H7 (cell line): ENCODE measurements around the gene FBXW8. TPM values are rescaled to one million over a fixed set of nuclear protein-coding genes. Genes with fewer than 3 reads are reported as not detected.

Experiments used
- DNase-seq: peaks from one replicate; pipeline ENCODE4 v3.0.0; 2012
- H3K27me3 ChIP-seq: 2 replicates; pipeline ENCODE4 v1.6.0; 2011; ENCODE audit warnings: mild to moderate bottlenecking, low read length; ENCODE audit not compliant: control insufficient read depth, insufficient read depth
- H3K36me3 ChIP-seq: replicated peaks from 2 replicates; pipeline ENCODE4 v1.5.1; 2011; ENCODE audit warnings: low read length; ENCODE audit not compliant: control insufficient read depth, insufficient read depth
- H3K4me3 ChIP-seq: 2 replicates; pipeline ENCODE4 v1.5.1; 2011; ENCODE audit warnings: low read depth, mild to moderate bottlenecking, control low read depth, low read length, moderate library complexity; ENCODE audit not compliant: insufficient read depth
- total RNA-seq: library from RNA; depleted of rRNA; stranded (reverse); fragments of >200 nt; shearing (Covaris generic); gene quantifications from 2 replicates; pipeline ENCODE4 v1.2.3, GENCODE V29; 2014

Gene FBXW8
- total RNA-seq, 1 experiment from 2014 or later: 10.4 TPM

DNA sequence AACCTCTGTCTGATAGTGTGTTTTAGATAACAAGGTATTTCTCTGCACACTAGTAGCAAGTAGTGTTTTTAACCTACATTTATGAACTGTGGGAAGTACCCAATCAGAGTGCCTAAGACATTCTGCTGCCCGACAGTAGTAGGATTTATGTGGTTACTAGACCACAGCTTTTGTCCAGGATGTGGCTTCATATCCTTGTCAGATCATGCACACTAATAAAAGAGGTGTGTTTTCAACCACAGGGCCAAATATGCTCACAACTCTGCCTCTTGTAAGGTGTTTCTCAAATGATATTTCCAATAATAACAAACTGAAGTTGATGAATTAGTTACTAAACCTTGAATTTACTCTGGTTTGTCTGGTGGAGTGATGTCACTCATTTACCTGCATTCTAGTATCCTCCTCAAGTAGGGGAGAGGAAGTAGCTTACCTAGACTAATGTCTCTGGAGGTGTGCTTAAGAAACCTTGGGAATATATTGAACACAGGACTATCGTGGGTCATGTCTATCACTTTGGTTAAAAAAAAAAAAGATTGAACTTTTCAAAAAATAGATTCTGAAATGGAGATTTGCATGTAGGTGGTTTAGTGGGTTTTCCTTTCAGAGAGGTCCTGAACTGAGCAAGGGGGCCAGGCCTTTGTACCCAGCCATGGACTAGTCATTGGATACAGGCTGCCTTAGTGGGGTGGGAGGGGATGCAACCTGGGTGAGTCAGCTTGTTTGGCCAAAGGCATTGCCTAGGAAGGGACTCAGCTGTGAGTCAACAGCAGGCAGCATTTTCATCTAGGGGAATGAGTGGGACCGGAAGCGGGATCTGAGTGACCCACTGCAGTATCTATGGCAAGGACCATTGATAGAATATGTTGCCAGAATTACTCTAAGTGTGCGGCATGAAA, 14.1 kb downstream of the FBXW8 start:
- Histone ChIP-seq H3K27me3 (no peaks in the 10 kb centered on the region), H3K36me3 (peaks cover 1% of the 10 kb centered on the region), H3K4me3 (no peak overlapping the region)
- peak; percentile 41 for DNase-seq

DNA sequence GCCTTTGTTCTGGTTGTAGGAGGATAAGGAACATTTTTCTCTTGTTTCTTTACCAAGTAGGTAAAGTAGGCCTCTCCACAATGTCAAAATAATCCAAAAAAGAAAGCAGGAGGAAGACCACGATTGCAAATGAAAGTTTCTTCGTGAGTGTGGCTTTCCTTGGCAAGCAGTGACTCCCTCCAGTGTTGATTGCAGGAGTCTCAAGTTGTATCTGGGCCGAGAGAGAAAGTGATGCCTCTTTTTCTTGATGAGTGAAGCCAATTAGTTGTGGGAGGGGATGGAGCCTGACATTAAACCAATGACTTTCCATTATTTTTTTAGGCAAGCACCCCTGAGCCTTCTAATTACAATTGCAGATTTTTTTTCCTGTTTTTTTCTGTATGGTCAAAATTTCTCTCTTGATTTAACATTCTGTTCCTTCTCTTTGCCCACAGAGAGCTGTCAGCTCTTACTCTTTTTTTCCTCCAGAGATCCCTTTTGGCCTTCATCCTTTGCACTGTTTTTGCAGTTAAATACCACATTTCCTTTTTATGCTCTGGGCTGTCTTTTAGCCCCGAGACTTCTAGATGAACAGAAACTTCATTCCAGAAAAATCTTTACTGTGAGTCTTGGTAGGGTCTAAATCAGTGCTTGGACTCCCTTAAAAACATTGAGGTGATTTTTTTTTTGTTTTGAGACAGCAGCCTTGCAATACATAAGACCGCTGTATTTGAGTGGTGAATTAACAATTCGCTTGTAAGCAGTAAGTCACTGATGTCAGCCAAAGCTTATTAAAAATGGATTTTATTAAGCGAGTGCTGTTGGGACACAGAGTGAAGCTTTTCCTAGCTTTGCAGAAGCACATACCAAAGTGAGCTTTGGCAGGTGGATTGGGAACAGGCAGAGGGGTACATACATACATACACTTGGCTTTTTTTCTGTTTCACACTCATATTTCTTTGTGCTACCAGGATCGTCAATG, 15.8 kb downstream of the FBXW8 start:
- H3K36me3 ChIP-seq: peaks cover 1% of the 10 kb centered on the region; the same call in 1 of the 2 replicates
- DNase-seq: no peak
- no peak overlapping the region for H3K4me3 ChIP-seq
- no peaks in the 10 kb centered on the region for H3K27me3 ChIP-seq

DNA sequence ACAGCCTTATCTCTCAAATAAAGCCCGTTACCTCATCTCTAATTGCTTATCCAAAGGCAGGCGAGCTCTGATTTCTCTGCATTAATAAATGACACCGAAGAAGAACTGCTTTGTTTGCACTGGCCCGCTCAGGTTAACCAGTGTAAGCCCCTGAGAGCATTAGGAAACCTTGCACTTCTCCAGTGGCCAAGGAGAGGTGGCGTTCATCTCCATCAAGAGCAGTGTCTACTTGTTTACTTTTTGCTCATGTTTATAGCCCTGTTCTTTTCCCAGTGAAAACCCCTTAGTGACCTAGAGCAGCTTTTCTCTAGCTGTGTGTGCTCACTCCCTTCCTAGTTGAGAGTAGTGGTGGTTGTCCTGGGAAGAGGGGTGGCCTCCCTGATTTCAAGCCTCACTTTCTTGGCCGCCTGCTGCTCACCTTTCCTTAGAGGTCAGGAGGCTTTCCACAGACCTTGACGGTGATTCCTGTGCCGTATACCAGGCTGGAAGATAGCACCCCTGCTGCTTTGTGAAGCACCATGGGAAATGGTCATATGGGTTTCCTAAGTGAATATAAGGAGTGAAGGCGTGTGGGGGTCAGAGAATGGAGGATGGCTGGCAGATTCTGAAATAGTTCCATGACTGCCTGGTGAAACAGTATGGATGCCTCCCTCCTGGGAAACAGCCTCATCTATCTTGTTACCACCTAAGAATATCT, 16.6 kb downstream of the FBXW8 start:
- peaks cover 2% of the 10 kb centered on the region for H3K36me3 ChIP-seq
- DNase-seq: no peak
- no peak overlapping the region for H3K4me3 ChIP-seq
- H3K27me3 ChIP-seq: no peaks in the 10 kb centered on the region

DNA sequence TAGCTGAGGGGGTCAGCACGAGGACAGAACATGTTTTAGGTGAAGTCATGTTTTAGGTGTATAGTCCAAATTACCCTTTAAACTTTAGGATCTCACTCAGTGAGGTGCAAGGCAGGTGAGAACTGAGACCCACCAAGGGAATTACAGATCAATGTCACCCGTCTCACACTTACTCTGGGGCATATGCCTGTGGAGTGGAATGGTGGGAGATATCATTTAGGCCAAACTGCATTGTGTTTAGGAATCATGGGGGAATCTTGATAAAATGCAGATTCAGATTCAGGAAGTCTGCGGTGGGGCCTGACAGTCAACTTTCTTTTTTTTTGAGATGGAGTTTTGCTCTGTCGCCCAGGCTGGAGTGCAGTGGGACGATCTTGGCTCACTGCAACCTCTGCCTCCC, 17.8 kb downstream of the FBXW8 start:
- Histone ChIP-seq H3K27me3 (no peaks in the 10 kb centered on the region), H3K4me3 (no peak overlapping the region), H3K36me3 (peaks cover 2% of the 10 kb centered on the region)
- no peak for DNase-seq

DNA sequence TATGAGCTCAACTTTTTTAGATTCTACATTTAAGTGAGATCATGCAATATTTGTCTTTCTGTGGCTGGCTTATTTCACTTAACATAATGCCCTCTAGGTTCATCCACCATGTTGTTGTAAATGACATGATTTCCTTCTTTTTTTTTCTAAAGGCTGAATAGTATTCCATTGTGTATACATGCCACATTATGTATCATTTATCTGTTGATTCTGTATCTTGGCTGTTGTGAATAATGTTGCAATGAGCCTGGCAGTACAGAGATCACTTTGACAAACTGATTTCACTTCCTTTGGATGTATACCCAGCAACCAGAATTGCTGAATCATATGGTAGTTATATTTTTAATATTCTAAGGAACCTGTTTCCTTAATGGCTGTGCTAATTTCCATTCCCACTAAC, 19.1 kb downstream of the FBXW8 start:
- no peak for DNase-seq
- Histone ChIP-seq H3K36me3 (peaks cover 2% of the 10 kb centered on the region), H3K4me3 (no peak overlapping the region), H3K27me3 (no peaks in the 10 kb centered on the region)

DNA sequence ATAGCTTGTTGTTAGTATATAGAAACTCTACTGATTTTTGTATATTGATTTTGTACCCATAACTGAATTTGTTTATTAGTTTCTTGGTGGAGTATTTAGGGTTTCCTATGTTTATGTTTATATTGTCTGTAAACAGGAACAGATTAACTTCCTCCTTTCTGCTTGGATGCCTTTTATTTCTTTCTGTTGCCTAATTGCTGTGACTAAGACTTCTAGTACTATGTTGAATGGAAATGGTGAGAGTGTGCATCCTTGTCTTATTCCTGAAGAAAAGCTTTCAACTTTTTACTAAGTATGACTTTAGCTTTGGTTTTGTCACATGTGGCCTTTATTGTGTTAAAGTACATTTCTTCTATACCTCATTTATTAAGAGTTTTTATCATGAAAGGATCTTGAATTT, 20.9 kb downstream of the FBXW8 start:
- no peaks in the 10 kb centered on the region for H3K27me3 ChIP-seq
- H3K36me3 ChIP-seq: peaks cover 1% of the 10 kb centered on the region
- no peak for DNase-seq
- no peak overlapping the region for H3K4me3 ChIP-seq

DNA sequence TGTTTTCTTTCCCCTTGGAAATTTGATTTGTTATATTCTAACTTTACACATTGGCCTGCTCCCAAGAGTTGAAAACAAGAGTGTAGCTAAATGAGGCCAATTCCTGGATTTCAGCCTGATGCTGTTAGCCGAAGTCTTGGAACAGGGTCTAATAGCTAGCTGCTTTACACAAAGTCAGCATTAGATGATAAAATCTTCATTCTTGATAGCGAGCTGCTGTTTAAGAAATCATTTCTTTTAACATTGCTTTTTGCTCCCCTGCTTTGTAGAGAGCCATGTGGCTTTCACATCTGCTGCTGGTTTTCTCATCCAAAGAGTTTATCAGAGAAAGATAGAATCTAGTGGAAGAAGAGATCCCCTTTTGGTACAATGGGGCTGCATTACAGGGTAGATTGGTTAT, 22.3 kb downstream of the FBXW8 start:
- H3K36me3 ChIP-seq: peaks cover 1% of the 10 kb centered on the region
- no peaks in the 10 kb centered on the region for H3K27me3 ChIP-seq
- DNase-seq: no peak
- H3K4me3 ChIP-seq: no peak overlapping the region

DNA sequence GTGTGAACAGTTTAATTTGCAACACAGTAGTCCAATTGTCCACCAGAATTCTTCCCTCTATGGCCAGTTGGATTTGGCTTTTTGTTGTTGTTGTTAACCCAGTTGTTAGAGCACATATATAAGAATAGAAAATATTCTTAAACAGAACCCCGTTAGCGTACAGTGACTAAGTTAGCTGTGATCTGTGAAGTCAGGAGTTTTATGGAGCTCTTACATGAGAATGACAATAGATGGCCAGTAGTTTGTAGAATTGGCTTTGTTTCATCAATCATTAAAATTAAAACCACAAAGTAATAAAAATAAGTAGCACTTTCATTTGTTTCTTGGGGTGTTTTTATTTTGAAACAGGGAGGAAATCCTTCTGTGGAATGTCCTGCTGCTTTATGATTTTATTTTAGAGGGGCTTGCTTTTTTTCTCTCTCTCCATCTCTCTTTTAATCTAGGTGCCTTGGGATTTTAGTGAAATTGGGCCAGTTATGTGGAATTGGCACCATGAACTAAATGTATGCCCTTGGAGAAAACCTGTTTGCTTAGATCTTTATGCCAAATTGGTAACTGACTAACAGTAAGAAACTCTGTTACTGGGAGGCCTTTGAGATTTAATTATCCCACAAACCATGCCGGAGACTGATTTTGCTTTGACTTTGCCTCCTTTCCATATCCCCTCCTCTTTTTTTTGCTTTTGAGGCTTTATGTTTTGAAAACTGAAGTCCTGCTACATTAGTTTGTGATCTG, 22.9 kb downstream of the FBXW8 start:
- Histone ChIP-seq H3K4me3 (no peak overlapping the region), H3K36me3 (peaks cover 1% of the 10 kb centered on the region), H3K27me3 (no peaks in the 10 kb centered on the region)
- no peak for DNase-seq

DNA sequence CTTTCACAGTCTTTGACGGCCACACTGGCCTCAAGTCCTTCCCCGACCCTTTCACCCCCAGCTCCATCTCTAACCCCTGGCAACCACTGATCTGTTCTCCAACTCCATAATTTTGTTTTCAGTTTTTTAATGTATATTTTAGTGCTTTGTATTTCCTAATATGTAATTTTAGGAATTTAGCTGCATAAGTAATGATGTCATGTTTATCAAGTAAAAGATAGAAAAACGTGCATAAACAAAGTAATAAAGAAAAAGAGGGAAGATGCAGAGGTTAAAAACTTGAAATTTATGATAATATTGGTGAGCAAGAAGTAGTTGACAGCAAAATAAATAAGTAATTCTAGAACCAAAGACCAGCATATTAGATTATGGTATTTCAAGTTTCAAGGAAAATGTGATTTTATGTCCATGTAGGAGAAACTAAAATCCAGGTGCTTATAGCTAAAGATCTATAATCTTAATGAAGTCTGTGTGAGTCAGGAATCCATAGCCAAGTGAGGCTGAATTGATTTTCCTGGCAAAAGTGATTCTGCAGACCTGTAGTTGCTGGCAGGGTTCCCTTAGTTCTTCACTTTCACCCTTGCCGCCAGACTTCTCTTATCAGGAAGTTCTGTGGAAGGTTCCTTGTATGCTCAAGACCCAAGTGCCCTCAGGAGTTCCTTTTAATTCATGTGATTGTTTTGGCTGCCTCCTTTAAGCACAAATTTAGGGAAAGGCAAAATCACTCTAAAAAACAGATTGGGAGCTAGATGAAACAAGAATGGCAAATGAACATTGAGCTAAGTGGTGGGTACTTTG, 24.4 kb downstream of the FBXW8 start:
- Histone ChIP-seq H3K4me3 (no peak overlapping the region), H3K27me3 (no peaks in the 10 kb centered on the region), H3K36me3 (peaks cover 1% of the 10 kb centered on the region)
- no peak for DNase-seq

DNA sequence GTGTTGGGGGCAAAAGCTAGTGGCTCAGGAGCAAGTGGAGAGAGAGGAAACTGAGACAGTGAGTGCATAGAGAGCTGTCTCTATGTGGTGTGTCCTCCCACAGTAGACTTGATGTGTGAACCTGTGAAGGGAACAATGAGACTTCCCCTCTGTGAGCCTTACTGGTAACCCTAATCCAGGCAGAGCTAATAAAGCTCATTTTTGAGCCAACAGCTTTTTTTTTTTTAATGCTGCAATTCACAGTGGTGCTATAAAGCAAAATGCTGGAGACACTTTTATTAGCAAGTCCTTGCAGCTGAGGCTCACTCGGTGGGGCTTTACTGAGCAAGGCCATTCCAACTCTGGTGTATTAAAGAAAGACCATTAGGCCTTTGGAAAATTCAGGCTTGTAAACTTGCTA, 26.9 kb downstream of the FBXW8 start:
- no peaks in the 10 kb centered on the region; the same call in 1 of the 2 replicates for H3K36me3 ChIP-seq
- no peaks in the 10 kb centered on the region for H3K27me3 ChIP-seq
- no peak for DNase-seq
- no peak overlapping the region for H3K4me3 ChIP-seq

DNA sequence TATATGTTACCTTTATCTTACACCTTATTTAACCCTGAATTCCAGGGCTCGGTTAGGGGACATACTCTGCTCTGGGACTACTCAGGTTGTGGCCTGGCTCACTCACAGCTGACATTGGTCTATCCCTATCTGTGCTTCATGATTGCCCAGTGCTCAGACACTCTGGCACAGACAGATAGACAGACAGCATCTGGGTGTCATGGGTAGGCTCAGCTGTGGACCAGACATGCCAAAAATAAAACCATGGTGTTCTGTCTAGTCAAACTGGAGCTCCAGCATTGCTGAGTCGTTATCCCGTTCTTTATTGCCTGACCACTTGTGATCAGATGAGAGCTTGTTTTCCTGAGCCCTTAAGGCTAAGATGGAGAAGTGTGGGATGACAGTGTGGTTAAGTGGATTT, 29.0 kb downstream of the FBXW8 start:
- no peaks in the 10 kb centered on the region for H3K27me3 ChIP-seq
- H3K36me3 ChIP-seq: no peaks in the 10 kb centered on the region; the same call in 1 of the 2 replicates
- no peak overlapping the region for H3K4me3 ChIP-seq
- no peak for DNase-seq

DNA sequence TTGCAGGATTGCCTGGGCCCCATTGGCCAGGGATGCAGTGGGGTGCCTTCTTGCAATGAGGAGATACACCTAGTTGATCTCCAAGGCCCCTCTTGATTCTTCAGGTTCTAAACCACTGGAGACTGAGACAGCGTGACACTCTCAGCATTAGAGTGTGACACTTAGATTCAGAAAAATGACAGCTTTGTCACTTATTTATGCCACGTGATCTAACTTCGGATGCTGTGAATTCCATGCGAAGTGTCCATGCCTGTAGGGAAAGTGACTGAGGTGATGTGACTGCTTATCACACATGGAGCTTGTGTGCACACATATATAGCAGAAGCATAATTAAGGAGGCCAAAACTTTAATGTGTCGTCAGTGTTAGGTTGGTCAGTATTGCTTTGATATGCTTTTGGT, 30.4 kb downstream of the FBXW8 start:
- DNase-seq: no peak
- peaks cover 10% of the 10 kb centered on the region for H3K36me3 ChIP-seq
- H3K27me3 ChIP-seq: no peaks in the 10 kb centered on the region
- no peak overlapping the region for H3K4me3 ChIP-seq
